Activated CD4-positive, alpha-beta T cell treated with anti-CD3 and anti-CD28 coated beads, Interleukin-2, amount 50 U/mL, for 24 hours (primary cell): ENCODE data around the gene ANKRD60.

Source experiments
- DNase-seq, 2 donors: peaks; one replicate each; pipeline ENCODE4 v3.0.0-alpha.2; 2020; ENCODE audit warnings: low read depth in 1 of 2, low spot score in 1 of 2

The ANKRD60 gene

DNA sequence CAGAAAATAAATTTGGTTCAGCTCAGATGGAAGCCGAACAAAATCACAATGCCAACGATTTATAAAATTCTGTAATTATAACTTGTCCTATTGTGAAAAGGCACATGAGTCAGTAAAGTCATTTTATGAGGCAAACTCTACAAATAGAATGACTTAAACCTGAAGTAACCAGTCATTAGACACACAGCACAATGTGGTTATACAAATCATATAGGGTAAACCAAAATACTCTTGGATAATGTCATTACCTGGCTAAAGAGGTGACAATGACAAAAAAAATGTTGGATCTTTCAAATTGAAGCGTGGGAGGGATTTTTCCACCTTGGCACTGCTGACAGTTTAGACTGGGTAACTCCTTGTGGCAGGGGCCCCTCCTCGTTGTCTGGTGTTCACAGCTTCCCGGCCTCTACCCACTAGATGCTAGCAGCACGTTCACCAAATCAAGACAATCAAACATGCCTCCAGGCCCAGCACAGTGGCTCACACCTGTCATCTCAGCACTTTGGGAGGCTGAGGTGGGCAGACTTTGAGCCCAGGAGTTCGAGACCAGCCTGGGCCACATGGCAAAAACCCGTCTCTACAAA is 5.0 kb downstream of the ANKRD60 start:
- DNase-seq, result no peak

DNA sequence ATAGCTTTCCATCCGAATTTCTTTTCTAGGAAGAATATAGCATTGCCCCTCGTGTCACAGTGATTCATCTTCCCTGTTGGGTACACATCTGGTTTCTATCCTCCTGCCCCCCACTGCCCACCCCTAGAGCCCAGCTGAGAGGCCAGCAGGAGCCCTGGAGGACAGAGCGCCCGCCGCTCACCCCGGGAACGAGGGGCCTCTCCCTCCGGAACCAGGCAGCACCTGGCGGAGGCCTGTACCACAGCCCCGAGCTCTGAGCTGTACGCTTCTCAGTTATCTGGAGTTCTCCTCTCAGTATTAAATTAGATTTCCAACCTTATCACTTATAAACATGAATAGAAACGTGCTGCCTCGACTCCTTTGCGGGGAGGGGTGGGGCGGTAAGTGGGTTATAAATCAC is 6.0 kb downstream of the ANKRD60 start:
- no peak for DNase-seq

DNA sequence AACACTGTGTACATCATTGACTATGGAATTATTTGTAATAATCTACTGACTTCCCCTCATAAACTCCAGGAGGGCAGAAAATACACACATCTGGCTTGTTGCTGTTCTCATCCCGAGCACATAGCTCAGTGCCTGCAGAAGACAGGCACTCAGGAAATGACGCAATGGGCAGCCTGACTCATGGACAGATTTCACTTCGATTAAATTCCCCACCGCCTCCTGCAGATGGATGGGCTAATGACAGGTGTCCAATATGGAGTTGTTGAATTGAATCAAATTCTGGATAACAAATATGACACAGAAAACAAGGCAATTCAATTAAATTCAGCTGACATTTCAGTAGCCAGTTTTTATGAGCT is 9.1 kb downstream of the ANKRD60 start:
- no peak for DNase-seq

DNA sequence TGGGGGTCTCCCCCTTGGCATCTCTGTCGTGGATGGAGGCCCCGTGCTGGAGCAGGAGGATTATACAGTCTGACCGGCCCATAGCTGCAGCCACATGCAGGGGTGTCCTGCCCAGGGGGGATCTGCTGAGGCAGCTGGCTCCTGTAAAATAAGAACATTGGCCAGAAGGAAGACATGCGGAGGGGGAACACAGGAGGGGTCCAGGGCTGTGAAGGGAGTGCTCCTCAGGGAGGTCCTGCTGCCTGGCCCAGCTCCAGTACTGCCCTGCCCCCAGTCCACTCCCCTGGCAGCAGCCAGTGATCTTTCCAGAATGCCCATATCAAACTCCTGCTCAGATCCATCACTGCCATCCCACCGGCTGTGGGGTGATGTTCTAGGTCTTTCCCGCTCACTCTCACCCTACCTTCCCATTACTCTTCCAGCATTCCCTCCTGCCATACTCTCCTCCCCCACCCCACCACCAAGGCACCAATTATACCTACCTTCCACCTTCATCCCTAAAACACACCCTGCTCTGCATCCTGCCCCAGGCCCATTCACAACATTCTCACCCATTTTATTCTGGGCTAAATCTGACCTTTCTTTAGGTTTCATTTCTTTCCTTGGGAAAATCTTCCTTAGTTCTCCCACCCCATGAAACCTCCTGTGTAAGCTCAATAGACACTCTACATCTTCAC is 9.7 kb downstream of the ANKRD60 start:
- DNase-seq, result no peak

DNA sequence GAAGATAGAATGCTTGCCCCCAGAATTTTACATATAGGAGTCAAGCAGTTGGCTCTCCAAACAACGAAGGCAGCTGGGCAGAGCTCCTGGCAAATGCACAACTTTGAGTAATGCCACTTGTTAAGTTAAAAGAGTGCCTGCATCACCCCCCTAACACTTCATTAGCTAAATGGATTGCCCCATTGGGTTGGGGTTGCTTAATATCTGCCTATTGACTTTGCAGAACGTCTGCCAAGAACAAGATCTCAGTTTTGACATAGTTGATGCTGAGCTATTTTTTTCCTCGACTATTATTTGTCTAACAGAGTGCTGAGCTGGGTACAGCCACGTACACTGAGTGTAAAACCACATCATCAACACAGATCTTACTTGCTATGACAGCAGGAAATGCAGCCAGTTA is 12.1 kb downstream of the ANKRD60 start:
- DNase-seq, result no peak

DNA sequence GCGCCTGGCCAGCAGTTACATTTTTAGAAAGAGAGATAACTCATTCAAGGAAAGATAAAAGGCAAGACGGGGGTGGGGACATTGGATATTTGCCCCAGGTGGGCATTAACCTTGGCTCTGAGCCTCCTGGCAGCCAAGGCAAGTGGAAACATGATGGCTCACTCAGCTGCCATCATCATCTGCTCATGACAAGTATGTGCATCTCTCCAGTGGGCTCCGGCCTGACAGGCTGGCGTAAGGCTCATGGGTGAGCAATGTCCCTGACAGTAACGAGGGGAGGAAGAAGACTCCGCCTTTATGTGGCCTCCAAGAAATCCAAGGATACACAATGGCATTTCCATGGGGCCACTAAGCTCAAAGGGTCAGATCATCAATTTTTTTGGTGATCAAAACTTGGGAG is 13.3 kb downstream of the ANKRD60 start:
- no peak for DNase-seq

DNA sequence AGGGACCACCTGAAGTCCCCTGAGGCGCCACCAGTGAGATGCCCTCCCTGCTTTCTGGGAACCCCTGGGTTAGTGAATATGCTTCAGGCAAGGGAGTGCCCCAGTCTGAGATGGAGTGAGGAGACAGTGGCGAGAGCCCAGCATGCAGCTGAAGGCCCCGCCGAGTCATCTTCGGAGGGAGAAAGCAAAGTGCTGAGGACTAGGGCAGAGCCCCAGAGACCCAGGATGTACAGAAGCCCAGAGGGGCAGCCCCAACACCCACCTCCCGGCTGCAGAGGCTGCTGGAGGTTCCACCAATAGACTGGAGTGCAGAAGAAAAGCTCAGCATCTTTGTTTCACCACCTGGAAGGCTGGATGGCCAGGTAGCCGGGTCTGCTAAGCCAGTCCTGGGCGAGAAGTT is 14.1 kb downstream of the ANKRD60 start:
- DNase-seq, result no peak

DNA sequence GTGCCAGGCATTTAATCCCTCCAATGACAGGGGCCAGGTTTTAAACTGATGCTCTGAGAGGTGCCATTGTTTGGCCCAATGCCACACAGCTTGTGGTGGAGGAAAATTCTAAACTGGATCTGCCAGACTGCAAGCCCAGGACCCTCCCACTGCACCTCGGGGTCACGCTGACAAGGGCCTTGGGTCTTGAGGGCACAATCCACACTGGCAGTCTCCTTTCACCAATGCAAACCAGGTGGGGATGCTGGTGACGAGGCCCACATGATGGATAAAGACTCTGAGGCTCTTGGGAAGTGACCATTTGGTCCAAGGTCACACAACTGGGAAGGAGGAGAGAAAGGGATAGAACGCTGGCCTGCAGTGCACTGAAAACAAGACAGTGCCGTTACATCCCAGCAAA is 14.7 kb downstream of the ANKRD60 start:
- DNase-seq, result no peak

DNA sequence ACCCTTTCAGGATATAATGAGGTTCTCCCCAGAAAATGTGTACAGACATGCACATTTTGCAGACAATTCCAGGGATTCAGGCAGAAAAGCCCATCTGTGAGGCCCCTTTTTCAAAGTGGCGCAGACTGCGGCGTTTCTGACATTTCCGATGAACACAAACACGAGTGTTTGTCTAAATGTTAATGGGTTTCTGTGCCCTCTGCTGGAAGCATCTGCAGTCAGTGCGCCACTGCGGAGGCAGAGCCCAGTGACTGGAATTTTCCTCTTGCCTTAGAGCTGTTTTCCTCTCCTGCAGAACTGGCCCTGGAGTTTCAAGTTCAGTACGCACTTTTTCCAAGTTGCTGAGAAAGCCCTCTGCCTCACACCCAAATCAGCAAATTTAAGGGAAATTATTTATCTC is 15.3 kb downstream of the ANKRD60 start:
- no peak for DNase-seq

DNA sequence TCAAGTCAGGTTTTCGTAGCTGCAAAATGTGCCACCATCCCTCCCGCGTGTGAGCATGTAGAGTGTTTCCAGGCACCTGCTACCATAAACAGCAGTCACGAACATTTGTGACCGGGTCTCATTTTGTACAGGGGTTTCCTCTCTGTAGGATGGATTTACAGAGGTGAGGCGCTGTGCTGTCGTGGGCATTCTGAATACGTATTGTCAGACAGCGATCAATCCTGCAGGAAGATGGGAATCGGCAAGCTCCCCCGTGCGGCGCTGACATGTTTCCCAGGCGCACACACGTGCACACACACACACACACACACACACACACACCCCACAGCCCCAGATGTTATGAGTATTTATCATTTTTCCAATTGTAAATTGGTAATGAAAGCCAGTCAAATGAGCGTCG is 15.8 kb downstream of the ANKRD60 start:
- DNase-seq, result no peak

DNA sequence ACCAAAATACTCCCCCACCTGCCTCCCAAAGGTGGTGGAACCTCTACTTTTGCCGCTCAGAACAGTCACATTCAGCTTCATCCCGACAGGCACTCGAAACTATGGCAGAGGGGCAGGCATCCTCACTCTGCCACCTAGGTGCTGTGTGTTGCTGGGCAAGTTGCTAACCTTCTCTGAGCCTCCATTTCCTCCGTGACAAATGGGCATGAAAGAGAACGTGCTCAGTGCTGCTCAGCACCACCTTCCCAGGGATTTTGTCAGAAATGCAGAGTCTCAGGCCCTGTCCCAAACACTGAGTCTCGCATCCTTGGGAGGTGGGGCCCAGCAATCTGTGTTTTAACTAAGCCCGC is 18.1 kb downstream of the ANKRD60 start:
- DNase-seq, result no peak

DNA sequence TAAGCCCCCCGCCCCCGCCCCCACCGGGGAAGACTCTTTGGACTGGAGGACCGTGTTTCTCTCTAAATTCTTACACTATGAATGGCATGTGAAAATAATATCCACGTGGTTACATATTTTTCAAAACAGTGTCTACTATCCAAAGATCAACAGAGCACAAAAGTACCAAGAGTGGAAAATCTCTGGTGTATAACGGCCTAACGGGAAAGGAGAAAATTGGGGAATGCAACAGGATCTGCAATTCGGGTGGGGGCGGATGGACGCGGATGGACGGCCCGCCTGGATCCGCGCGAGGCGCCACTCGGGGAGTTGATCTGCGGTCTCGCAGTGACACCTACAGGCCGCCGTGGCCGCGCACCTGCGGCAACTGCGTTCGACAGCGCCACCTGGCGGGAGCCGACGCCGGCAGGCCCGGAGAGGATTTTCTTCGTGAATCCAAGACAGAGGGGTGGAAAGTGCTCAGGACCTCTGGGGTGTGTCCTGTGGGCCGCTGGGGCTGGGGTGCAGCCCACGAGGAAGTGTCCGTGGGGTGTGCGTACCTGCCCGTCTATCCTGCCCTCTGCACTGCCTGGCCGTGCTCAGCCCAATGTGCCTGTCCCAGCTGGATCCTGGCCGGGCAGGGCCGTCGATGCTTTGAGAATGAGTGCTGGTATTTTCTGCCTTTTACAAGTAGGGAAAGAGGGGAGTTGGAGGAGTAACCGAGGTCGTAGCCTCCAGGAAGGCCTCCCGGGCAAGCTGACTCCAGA is 18.6 kb downstream of the ANKRD60 start:
- peak; percentile 78 to 88 for DNase-seq

DNA sequence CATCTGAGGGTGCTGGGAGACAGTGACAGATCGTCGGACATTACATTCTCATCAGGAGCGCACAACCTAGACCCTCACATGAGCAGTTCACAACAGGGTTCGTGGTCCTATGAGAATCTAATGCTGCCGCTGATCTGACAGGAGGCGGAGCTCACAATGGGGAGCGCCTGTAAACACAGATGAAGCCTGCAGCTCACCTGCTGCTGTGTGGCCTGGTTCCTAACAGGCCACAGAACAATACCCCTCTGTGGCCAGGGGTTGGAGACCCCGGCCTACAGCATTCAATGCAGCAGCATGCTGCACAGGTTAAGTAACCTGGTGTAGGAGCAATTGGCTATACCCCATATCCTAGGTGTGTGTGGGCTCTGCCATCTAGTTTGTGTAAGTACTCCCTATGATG is 19.5 kb downstream of the ANKRD60 start:
- DNase-seq, result no peak

DNA sequence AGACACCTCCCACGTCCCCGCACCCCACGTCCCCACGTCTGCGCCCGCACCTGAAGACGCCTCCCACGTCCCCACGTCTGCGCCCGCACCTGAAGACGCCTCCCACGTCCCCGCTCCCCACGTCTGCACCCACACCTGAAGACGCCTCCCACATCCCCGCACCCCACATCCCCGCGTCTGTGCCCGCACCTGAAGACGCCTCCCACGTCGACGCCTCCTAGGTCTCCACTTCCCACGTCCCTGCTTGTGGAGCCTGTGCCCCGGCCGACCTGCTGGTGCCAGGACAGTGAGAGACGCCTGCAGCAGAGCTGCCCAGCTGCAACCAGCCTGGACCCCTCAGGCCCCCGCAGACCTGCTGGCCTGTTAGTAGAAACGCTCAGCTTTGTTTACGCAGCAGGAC is 22.6 kb downstream of the ANKRD60 start:
- no peak for DNase-seq

DNA sequence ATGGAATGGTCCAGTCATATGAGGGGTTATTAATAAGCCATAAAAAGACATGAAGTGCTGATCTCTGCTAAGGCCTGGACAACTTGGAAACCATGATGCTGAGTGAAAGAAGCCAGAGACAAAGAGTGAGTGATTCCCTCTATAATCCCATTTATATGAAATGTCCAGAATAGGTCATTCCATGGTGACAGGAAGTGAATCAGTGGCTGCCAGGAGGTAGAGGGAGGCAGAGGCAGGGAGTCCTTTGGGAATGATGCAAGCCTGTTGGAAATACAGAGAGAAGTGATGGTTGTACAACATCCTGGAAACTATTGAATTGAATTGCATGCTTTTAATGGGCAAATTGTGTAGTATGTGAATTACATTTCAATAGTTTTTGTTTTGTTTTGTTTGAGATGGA is 26.4 kb downstream of the ANKRD60 start:
- DNase-seq, result no peak

DNA sequence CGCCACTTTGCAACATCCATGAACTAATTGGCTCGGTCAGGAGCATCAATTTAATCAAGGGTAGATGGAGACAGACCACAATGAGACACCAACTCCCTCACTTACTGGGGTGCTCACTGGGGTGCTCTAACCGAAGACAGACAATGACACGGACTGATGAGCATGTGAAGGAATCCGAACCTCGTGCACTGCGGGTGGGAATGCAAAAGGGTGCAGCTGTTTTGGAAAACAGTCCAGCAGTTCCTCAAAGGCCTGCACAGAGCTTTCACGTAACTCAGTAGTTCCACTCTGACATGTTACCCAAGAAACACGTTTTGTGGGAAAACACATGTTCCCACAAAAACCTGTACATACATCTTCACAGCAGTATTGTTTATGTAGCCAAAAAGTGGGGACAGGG is 26.8 kb downstream of the ANKRD60 start:
- no peak for DNase-seq

DNA sequence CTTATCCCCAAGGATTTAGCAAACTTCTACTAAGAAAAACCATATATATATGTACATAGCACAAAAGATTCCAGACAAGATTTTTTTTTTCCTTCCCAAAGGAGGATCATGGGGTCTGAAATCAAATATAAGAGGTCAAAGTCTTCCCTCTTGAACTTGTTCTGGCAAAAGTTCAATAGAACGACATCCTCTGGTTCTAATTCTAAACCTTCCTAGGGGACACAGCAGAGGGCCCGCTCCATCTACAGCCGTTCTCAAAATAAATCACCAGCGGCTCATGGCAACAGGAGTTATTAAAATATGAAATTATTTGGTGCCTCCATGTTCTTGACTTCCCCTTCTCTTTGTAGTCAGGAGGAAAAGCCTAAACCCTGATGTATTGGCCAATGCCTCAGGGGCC is 29.0 kb downstream of the ANKRD60 start:
- no peak for DNase-seq

DNA sequence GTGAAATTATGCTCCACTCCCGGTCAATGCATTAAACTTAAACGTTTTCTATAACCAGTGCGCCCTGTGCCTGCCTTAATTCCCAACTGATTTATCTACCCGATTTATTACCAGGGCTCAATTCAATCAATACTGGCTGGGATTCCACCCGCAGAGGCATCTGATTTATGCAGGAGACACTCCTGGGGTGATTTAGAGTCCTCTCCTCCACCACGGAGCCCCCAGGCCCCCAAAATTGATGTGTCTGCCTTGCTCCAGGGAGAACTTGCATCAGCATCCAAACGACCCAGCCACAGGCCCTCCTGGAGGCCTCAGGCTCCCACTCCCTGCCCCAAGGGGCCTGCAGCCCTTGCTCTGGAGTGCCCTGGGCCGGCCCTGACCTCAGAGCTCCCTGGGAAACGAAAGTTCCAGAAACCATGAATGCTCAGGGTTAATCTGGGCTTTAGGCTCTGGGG is 29.5 kb downstream of the ANKRD60 start:
- no peak for DNase-seq

DNA sequence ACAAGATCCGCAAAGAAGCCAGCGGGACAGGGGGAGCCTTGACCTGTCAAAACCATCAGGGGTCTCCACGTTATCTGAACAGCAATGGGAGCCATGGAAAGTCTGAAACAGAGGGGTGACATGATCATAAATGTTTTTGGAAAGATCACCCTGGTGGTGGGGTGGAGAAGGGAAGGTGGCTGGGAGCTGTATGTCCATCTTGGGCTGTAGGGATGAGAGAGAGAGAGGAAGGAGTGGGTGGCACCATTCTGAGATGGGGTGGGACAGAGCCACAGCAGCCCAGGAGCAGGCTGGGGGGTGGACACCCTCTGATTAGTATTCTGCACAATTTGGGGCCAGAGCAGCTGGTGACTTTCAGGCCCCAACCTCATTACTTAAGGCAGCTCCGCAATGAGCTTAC is 30.1 kb downstream of the ANKRD60 start:
- DNase-seq, result no peak

DNA sequence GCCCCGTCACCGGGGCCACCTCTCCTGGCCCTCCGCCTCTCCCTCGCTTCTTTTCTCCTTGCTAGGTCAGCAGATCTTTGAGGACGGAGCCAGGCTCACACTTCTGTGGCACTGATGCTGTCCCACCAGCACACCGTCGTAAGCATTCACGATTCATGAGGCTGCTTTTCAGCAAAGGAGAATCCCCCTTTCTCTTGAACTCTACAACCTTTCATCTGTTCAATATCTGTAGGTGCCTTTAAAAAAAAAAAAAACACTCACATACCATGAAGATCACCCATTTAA is 31.3 kb downstream of the ANKRD60 start:
- no peak for DNase-seq

DNA sequence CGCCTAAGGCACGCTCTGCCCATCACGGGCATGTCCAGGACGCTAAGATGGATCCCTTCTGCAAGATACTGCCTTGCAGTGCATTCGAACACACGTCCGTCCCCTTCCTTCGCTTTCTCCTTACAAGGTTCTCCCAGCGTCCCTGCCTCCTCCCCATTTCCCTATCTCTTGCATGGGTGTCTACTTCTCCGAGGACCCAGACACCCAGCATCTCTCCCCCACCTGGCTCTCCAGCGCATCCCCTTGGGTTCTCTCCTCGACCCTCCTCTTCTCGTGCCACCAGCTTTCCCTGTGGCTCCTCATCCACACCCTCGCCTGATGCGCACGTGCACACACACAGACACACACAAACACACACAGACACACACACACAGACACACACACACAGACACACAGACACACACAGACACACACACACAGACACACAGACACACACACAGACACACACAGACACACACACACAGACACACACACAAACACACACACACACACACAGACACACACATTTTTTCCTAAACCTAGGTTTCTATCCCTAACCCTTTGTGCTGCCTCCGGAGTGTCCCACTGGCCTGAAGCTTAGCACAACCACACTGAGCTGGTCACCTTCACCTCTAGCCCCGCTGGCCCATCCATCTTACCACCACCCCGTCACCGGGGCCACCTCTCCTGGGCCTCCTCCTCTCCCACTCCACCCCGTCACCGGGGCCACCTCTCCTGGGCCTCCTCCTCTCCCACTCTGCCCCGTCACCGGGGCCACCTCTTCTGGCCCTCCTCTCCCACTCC is 31.9 kb downstream of the ANKRD60 start:
- no peak for DNase-seq

DNA sequence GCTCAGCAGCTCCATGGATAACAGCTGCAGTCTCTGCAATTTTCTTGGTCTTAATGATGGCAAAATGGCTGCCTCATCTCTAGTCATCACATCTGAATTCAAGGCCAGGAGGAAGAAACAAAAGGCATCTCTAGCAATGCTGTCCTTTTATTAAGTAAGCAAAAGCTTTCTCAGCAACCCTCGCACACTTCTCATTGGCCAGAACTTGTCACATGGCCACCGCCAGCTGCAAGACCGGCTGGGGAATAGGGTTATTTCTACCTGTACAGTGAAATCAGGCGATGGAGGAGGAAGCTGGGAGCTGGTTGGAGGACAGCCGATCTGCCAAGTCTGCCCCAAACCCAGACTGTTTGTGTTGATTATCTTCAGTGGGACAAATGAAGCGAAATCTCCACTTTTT is 33.4 kb downstream of the ANKRD60 start:
- DNase-seq, result no peak
